ENCODE data around the gene EXOC3L1. TPM values are rescaled to one million over a fixed set of nuclear protein-coding genes. Genes with fewer than 3 reads are reported as not detected.

Gene EXOC3L1
- total and polyA plus RNA-seq, 2 of the 13 experiments (the other 11 are each of a cell fraction or from before 2014, with no cell fraction given) = 0.12 TPM; not detected in 1

- TF ChIP-seq MNT (IDR thresholded peaks at IDR 0.05) (peak; percentile 59), U2AF2 (IDR thresholded peaks at IDR 0.05; ENCODE audit: low read depth, low read length) (no peak), TFDP1 (CRISPR knock-in tag; IDR thresholded peaks at IDR 0.05; ENCODE audit: borderline replicate concordance) (no peak), ZNF331 (CRISPR knock-in tag; IDR thresholded peaks at IDR 0.05) (peak; percentile 74), SAP130 (CRISPR knock-in tag; IDR thresholded peaks at IDR 0.05; ENCODE audit: low read depth) (peak; percentile 3; the same call in 1 of the 2 replicates), NFE2 (CRISPR knock-in tag; IDR thresholded peaks at IDR 0.05) (no peak), CC2D1A (CRISPR knock-in tag; IDR thresholded peaks at IDR 0.05) (no peak), MXD4 (CRISPR knock-in tag; IDR thresholded peaks at IDR 0.05) (no peak)
- TF ChIP-seq, protein P1, sequence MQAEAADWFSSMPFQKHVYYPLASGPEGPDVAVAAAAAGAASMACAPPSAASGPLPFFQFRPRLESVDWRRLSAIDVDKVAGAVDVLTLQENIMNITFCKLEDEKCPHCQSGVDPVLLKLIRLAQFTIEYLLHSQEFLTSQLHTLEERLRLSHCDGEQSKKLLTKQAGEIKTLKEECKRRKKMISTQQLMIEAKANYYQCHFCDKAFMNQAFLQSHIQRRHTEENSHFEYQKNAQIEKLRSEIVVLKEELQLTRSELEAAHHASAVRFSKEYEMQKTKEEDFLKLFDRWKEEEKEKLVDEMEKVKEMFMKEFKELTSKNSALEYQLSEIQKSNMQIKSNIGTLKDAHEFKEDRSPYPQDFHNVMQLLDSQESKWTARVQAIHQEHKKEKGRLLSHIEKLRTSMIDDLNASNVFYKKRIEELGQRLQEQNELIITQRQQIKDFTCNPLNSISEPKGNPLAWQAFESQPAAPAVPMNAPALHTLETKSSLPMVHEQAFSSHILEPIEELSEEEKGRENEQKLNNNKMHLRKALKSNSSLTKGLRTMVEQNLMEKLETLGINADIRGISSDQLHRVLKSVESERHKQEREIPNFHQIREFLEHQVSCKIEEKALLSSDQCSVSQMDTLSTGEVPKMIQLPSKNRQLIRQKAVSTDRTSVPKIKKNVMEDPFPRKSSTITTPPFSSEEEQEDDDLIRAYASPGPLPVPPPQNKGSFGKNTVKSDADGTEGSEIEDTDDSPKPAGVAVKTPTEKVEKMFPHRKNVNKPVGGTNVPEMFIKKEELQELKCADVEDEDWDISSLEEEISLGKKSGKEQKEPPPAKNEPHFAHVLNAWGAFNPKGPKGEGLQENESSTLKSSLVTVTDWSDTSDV (CRISPR knock-in tag; IDR thresholded peaks at IDR 0.05) = 0 out of 2 replicates have a peak, but pooled peaks have one; percentile 27
- TF ChIP-seq, protein P2, sequence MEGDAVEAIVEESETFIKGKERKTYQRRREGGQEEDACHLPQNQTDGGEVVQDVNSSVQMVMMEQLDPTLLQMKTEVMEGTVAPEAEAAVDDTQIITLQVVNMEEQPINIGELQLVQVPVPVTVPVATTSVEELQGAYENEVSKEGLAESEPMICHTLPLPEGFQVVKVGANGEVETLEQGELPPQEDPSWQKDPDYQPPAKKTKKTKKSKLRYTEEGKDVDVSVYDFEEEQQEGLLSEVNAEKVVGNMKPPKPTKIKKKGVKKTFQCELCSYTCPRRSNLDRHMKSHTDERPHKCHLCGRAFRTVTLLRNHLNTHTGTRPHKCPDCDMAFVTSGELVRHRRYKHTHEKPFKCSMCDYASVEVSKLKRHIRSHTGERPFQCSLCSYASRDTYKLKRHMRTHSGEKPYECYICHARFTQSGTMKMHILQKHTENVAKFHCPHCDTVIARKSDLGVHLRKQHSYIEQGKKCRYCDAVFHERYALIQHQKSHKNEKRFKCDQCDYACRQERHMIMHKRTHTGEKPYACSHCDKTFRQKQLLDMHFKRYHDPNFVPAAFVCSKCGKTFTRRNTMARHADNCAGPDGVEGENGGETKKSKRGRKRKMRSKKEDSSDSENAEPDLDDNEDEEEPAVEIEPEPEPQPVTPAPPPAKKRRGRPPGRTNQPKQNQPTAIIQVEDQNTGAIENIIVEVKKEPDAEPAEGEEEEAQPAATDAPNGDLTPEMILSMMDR (CRISPR knock-in tag; IDR thresholded peaks at IDR 0.05) = peak; percentile 33; the same call in 1 of the 2 replicates
- TF ChIP-seq, protein P3, sequence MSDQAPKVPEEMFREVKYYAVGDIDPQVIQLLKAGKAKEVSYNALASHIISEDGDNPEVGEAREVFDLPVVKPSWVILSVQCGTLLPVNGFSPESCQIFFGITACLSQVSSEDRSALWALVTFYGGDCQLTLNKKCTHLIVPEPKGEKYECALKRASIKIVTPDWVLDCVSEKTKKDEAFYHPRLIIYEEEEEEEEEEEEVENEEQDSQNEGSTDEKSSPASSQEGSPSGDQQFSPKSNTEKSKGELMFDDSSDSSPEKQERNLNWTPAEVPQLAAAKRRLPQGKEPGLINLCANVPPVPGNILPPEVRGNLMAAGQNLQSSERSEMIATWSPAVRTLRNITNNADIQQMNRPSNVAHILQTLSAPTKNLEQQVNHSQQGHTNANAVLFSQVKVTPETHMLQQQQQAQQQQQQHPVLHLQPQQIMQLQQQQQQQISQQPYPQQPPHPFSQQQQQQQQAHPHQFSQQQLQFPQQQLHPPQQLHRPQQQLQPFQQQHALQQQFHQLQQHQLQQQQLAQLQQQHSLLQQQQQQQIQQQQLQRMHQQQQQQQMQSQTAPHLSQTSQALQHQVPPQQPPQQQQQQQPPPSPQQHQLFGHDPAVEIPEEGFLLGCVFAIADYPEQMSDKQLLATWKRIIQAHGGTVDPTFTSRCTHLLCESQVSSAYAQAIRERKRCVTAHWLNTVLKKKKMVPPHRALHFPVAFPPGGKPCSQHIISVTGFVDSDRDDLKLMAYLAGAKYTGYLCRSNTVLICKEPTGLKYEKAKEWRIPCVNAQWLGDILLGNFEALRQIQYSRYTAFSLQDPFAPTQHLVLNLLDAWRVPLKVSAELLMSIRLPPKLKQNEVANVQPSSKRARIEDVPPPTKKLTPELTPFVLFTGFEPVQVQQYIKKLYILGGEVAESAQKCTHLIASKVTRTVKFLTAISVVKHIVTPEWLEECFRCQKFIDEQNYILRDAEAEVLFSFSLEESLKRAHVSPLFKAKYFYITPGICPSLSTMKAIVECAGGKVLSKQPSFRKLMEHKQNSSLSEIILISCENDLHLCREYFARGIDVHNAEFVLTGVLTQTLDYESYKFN (CRISPR knock-in tag; conservative IDR thresholded peaks at IDR 0.05) = no peak
These were observed 33.6 kb downstream of the EXOC3L1 start (continued) for GRCh38 chr16:67156143-67156844.

All from HepG2 (cell line).